RCC 7860 (cell line): Measurements from ENCODE around the gene ENAH.

Source experiments
- DNase-seq: peaks from one replicate; pipeline ENCODE4 v3.0.0-alpha.2; 2015; ENCODE audit warnings: low spot score
- FAIRE-seq: peaks from 2 replicates; lab custom pipeline; 2012; peaks lifted over from hg19 to GRCh38; lab: Jason Lieb, UNC

Gene ENAH

DNA sequence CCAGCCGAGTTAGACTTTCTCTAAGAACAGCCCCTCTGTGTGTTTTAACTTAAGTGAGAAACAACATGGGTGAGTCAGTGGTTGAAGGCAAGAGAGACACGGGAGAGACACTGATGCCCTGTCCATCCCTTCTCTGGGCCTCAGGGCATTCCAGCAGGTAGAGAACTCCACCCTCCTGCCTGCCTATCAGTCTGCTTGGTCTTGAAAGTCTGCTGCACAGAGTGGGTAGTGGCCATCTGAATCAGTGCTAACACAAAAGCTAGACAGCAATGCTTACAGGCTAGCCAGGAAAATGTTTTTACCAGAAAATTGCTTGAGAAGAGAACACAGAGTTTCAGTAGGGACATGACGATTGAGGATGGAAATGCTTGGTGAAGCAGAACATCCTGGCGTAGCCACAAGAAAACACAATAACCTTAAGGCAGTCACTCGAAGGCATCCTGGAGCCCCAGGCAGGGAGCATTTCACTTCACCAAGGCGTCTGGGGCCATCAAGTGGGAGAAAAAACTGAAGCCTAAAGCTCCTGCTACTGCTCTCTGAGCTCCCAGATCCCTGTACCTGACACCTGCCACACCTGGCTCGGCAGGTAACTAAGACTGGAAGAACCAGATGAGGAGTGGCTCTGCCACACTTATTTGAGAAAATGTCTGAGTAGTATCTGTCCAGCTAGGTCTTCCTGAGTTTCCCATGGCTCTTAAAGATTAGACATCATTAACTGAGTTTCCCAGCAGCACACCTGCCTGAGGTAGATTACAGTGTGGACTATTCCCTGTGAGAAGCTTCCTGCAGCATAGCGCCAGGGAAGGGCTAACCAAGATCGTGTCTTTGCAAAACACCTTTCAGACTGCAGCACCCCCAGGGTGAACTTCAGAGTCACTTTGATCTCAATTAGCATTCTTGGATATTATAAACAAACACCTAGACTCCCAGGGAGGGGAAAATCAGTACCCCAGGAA is 207.0 kb downstream of the ENAH start:
- peak; percentile 81 for DNase-seq
- peak; percentile 73 for FAIRE-seq

DNA sequence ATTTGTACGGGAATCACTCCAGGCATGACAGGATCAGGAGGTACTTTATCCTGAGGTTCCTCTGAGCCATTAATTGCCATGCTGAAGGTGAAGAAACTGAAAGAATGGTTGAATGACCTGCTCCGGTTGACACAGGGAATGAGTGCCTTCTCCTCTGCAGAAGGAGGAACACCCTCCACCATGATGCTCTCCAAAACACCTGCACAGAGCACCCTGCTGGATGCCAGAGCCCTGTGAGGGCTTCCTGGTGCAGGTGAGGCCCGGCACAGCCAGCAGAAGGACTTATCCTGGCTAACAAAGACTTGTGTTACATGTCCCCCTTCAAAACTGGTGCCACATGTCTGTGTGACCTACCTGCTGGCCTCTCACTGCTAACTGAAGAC is 210.8 kb downstream of the ENAH start:
- DNase-seq (no peak), FAIRE-seq (no peak)

DNA sequence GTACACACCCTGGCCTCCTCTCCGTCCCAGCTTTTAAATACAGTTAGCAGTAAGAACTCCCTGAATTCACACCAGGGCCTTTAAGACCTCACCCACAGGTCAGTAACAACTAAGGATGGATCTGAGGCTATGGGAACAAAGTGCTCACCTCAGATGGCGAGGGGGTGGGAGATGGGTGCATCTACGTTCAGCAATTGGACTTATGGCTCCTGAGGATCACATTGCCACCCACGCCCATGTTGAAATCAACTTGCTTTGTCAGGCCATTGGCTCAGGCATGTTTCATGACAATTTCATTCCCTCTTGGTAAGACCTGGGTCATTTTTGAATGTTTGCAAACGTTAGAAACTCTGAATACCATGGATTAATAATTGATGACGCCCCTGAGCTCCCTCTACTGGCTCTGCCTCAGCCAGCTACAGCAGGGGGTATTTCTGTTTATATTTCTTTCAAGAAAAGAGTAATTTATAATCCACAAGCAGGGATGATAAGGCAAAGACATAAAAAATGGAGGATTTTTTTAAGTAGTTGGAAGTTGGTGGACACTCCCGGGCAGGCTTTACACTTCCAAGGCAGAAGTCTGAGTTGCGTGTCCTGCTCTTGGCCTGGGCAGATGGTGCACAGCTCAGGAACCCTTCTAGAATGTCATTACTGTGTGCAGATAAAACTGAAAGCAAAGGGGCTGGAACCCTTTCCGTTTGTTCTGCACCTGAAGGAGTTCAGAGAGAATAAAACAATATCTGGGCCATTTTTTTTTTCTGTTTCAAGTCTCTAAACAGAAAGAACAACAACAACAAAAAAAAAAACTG is 211.4 kb downstream of the ENAH start:
- no peak for DNase-seq
- peak; percentile 46 for FAIRE-seq

DNA sequence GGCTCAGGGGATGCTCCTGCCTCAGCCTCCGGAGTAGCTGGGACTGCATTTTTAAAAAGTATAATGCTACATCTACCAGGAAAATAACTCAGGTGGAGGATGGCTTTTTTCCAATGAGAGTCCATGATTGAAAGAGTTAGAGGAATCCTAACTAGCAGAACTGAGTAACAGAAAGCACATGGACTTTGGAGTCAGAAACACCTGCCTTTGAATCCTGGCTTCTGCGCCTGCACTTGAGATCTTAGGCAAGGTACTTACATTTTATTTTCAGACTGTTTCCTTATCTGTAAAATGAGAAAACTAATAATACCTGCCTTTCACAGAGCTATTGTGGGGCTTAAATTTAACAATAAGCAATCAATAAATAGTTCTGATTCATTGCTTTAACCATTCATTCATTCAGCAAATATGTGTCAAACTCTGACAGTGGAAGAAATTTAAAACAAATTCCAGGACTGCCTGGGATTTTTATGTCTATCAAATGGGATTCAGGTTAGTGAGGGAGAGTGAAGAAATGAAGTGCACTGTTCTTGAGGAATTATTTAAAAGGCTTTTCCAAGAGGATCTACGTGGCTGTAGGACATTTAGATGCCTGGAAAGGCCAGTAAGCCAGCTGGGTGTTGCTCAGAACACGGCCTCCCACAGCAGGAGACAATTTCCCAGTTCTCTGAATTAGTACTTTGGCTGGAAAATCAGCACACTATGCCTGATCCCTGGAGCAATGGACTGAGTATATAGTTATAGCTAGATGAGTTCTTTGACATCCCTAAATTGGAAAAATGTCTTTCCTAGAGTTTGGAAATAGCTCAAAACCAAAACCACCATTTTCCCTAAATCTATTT is 212.3 kb downstream of the ENAH start:
- DNase-seq = no peak
- FAIRE-seq = no peak

DNA sequence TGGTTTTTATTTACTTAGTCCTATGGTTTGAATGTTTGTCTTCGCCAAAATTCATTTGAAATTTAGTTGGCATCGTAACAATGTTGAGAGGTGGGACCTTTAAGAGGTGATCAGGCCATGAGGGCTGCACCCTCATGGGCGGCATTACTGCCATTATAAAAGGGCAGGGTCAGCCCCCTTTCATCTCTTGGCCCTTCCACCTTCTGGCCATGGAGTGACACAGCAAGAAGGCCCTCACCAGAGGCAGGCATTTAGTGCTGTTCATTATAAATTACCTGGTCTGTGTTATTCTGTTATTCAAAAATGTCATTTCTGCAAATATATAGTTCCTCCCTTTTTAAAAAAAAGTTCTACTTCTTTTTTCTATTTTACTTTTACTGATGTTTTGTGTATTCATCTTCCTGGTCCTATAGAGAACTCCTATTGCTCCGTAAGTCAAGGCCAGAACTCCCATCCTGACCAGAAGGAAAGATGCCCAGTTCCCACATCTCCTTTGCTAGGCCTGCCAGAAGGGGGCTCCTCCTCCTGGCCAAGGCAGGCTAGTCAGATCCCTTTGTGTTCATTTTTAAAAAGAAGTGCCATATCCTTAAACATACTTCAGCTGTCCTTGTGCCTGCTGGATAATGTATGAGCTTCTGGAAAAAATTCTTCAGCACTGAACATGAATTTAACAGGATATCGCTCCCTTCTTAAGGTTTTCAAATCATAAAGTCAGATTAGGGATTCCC is 215.0 kb downstream of the ENAH start:
- DNase-seq = no peak
- no peak for FAIRE-seq
